Measurements from ENCODE around the gene FTL.
A peak's percentile ranks its signal among the peaks of the same experiment; 100 is the strongest.

Gene FTL

DNA sequence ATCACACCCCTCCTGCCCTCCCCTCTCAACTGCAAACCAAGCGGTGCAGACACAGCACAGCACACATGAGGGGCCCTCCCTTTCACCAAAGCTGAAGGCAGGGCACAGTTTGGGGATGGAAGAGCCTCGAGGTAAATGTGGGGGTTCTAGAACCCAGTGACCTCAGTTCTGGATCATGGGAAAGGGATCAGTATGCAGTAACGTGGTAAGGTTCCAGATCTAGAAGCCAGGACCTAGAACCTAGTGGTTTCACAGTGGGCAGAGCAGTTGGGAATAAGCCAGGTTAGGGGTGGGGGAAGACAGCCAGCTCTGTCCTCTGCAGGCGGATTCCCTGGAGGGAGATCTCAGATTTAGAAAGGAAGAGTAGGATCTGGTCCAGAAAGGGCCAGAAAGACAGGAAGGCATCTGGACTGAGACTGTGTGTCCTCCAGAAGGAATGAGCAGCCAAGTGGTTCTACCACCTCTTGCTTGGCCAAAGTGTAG is 3.1 kb downstream of the FTL start:
- Mint-ChIP-seq H3K4me3 (peak overlapping the region; percentile 38), H3K9me3 (ENCODE audit: low read depth) (no peaks in the 10 kb centered on the region), H3K27ac (peak overlapping the region; percentile 11), H3K4me1 (ENCODE audit: low read depth) (peaks cover 37% of the 10 kb centered on the region), H3K27me3 (no peaks in the 10 kb centered on the region), H3K36me3 (peaks cover 3% of the 10 kb centered on the region)

DNA sequence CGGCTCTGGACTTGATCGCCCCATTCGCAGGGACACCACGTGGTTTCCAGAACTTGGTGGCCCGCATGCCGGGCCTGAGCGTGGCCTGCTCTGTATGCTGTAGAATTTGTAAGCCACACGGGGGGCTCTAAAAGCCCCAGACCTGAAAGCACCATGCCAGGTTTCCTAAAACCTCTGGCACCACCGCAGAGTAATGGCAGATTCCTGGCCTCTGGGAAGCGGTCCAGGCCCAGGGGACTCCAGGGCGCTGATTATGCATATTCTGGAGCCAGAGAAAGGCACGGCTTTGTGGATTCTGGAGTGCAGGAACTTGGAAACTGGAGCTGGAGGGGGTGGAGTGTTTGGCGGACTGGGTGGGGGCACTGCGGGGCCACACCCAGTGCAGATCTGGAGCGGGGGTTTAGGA is 3.7 kb downstream of the FTL start:
- Mint-ChIP-seq H3K9me3 (ENCODE audit: low read depth) (no peaks in the 10 kb centered on the region), H3K36me3 (peaks cover 3% of the 10 kb centered on the region), H3K4me3 (no peak overlapping the region), H3K4me1 (ENCODE audit: low read depth) (peaks cover 31% of the 10 kb centered on the region), H3K27ac (no peak overlapping the region), H3K27me3 (no peaks in the 10 kb centered on the region)

DNA sequence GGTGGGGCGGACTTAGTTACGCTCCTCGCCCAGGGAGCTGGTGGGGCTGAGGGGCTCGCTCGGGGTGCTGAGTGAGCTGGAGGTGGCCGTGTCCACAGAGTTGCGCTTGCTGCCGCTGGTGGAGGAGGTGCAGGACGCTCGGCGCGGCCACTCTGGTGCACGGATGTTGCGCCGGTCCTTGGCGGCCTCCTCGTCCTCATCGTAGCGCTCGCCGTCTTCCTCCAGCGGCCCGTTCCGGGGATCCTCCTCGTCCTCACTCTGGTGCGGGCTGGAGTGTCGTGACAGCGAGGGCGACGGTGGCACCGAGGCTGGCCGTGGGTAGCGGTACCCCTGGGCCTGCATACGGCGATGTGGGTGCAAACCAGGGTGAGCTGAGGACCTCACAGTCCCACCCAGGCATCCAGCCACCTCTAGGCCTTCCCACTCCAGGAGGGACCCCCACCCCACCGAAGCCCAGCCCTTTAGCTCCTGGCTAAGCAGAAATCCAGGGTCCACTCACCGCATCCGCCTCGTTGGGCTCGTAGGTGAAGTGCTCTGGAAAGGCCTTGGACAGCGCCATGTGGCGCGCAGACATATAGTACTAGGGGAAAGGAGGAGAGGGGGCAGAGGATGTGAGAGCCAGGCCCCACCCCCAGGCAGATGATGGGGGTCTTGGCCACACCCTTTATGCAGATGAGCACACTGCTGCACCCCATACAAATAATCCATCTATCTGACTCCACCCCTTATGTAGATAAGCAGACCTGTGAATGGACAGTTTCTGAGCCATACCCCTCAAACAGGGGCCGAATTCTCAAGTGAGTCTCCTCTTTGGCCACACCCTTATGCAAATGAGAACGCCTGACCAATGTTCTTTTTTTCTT is 4.4 kb downstream of the FTL start:
- Mint-ChIP-seq H3K4me1 (ENCODE audit: low read depth) (peaks cover 24% of the 10 kb centered on the region), H3K27me3 (no peaks in the 10 kb centered on the region), H3K9me3 (ENCODE audit: low read depth) (no peaks in the 10 kb centered on the region), H3K36me3 (peaks cover 3% of the 10 kb centered on the region), H3K4me3 (no peak overlapping the region), H3K27ac (no peak overlapping the region)

DNA sequence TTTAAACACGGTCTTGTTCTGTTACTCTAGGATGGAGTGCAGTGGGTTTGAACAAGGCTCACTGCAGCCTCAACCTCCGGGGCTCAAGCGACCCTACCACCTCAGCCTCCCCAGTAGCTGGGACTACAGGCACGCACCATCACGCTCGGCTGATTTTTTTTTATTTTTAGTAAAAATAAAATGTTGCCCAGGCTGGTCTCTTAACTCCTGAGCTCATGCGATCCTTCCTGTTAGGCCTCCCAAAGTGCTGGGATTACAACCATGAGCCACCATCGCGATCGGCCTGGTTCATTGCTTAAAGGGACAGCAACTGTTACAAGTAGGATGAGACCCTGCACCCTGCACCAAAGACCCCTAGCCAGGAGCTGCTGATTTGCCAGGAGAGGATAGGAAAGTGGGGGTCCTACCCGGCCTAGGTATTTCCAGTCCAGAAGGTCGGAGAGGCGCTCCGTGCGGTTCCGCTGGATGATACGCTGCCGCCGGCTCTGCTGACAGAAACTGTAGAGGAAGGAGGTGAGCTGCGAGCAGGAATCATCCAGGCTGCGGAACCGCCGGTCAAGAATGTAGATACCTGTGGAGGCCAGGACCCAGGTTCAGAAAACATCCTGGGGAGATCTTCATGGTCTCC is 5.1 kb downstream of the FTL start:
- Mint-ChIP-seq H3K36me3 (peaks cover 3% of the 10 kb centered on the region), H3K4me1 (ENCODE audit: low read depth) (peaks cover 18% of the 10 kb centered on the region), H3K27me3 (no peaks in the 10 kb centered on the region), H3K27ac (no peak overlapping the region), H3K4me3 (no peak overlapping the region), H3K9me3 (ENCODE audit: low read depth) (no peaks in the 10 kb centered on the region)

DNA sequence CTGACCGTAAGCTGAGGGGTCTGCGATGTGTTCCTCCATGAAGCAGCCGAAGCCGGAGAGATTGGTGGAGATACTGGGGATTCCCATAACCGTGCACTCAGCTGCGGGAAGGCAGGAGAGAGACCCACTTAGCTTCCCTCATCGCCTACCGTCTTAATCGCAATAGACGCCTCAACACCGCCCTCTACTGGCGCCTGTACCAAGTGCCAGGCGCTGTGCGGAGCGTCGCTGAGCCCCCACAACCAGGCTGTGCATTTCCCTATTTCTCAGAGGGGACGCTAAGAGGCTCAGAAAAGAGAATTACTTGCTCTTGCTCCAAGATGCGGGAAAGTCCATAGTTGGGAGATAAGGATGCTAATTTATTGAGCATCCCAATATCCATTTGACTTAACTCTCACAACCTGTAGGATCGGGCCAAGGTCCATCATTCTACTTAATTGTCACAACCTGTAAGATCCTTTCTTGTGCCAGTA is 5.8 kb downstream of the FTL start:
- no peaks in the 10 kb centered on the region for H3K27me3 Mint-ChIP-seq
- no peak overlapping the region for H3K4me3 Mint-ChIP-seq
- H3K9me3 Mint-ChIP-seq (ENCODE audit: low read depth) = no peaks in the 10 kb centered on the region
- H3K36me3 Mint-ChIP-seq = peaks cover 3% of the 10 kb centered on the region
- no peak overlapping the region for H3K27ac Mint-ChIP-seq
- H3K4me1 Mint-ChIP-seq (ENCODE audit: low read depth) = peaks cover 14% of the 10 kb centered on the region

DNA sequence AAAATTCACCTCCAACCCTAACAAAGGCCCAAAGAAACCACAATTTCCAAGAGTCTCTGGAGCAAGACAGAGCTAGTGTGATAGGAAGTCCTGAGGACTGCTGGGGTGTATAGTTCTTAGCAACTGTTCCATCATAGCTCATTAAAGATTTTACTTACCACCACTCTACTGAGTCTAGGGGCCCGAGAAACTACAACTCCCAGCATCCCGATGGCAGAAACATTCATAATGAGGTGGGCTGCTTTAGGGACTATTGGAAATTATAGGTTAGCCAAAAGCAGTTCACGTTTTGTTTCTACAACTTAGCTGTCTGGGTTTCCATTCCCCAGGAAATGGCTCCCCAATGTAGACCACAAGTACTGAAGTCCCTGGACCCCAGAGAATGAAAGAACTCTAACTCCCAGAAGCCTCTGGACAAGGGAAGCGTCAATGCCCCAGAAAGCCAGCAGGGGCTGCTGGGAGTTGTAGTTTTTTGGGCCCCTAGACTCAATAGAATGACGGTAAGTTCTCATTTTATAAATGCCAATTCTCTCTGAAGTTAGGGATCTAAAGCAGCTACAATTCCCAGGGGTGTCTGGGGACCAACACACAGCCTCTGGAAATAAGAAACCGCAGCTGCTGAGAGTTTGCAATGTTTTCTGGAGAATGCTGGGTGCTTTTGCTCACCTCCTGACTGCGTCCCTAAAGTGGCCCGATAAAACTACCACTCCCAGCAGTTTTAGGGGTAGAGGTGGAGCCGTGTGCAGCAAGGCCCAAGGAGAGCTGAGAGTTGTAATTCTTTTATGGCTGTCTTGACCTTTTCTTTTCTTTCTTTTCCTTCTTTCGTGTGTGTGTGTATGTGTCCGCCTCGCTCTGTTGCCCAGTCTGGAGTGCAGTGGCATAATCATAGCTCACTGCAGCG is 11.1 kb downstream of the FTL start:
- Mint-ChIP-seq H3K27ac (no peak overlapping the region), H3K9me3 (ENCODE audit: low read depth) (no peaks in the 10 kb centered on the region), H3K36me3 (peaks cover 4% of the 10 kb centered on the region), H3K4me1 (ENCODE audit: low read depth) (peaks cover 5% of the 10 kb centered on the region), H3K4me3 (no peak overlapping the region), H3K27me3 (no peaks in the 10 kb centered on the region)

DNA sequence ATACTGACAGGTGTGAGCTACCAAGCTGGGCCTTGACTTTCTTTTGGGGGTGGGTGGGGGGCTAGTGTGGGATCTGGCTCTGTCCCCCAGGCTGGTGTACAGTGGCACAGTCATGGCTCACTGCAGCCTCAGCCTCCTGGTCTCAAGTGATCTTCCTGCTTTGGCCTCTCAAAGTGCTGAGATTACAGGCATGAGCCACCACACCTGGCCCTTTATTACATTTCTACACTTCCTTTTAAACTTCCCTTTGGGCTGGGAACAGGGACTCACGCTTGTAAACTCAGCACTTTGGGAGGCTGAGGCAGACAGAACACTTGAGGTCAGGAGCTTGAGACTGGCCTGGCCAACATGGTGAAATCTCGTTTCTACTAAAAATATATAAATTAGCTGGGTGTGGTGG is 12.0 kb downstream of the FTL start:
- no peak overlapping the region for H3K27ac Mint-ChIP-seq
- no peaks in the 10 kb centered on the region for H3K9me3 Mint-ChIP-seq (ENCODE audit: low read depth)
- no peak overlapping the region for H3K4me3 Mint-ChIP-seq
- H3K27me3 Mint-ChIP-seq = no peaks in the 10 kb centered on the region
- peaks cover 4% of the 10 kb centered on the region for H3K36me3 Mint-ChIP-seq
- peaks cover 5% of the 10 kb centered on the region for H3K4me1 Mint-ChIP-seq (ENCODE audit: low read depth)

DNA sequence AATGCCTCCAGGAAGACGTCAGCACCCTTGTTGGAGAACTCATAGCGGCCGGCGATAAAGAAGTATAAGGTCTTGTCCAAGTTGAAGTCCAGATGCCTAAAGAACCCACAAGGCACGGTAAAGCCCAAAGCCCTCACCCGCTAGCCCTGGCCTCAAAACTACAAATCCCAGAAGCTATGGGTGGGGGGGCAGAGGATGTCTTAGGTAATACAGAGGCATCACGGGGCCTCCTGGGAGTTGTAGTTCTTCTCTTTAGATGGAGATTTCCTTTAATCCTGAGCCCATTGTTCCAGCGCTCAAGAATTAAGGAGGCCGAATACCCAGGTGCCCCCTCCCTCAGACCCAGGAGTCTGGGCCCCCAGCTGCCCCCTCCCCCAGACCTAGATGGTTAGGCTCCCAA is 17.2 kb downstream of the FTL start:
- Mint-ChIP-seq H3K36me3 (peaks cover 8% of the 10 kb centered on the region), H3K9me3 (ENCODE audit: low read depth) (no peaks in the 10 kb centered on the region), H3K4me1 (ENCODE audit: low read depth) (peaks cover 8% of the 10 kb centered on the region), H3K27ac (no peak overlapping the region), H3K4me3 (no peak overlapping the region), H3K27me3 (no peaks in the 10 kb centered on the region)

DNA sequence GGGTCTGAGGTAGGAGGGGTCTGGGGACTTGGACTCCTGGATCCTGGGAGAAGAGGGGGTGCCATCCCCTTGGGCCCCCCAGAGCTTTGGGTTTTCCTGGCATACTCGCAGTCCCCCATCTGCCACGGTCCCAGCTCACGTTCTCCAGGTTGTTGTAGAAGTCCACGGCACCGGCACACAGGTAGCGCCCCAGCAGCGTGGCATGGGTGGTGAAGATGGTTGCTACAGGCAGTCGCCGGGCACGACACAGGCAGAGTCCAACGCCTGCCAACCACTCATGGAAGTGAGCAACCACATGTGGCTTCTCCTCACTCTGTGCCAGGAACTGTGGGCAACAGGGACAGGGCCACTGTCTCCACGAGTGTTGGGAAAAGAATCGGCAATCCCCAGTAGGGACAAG is 20.6 kb downstream of the FTL start:
- Mint-ChIP-seq H3K27ac (no peak overlapping the region), H3K27me3 (no peaks in the 10 kb centered on the region), H3K36me3 (peaks cover 7% of the 10 kb centered on the region), H3K4me1 (ENCODE audit: low read depth) (peaks cover 16% of the 10 kb centered on the region), H3K4me3 (no peak overlapping the region), H3K9me3 (ENCODE audit: low read depth) (no peaks in the 10 kb centered on the region)

DNA sequence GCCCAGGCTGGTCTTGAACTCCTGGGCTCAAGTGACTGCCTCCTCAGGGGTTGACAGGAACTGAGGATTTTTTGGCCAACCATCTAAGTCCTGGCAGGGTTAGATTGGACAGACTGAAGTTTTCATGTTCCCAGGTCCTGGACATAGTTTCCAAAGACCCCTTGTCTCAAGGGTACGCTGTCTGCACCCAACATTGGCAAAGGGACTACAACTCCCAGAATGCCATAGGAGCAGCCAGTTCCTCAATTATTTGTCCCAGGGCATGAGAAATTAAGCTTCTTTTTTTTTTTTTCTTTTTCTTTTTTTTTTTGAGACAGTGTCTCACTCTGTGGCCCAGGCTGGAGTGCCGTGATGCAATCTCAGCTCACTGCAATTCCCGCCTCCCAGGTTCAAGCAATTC is 21.1 kb downstream of the FTL start:
- Mint-ChIP-seq H3K9me3 (ENCODE audit: low read depth) (no peaks in the 10 kb centered on the region), H3K27ac (no peak overlapping the region), H3K4me1 (ENCODE audit: low read depth) (peaks cover 16% of the 10 kb centered on the region), H3K36me3 (peaks cover 7% of the 10 kb centered on the region), H3K4me3 (no peak overlapping the region), H3K27me3 (no peaks in the 10 kb centered on the region)

DNA sequence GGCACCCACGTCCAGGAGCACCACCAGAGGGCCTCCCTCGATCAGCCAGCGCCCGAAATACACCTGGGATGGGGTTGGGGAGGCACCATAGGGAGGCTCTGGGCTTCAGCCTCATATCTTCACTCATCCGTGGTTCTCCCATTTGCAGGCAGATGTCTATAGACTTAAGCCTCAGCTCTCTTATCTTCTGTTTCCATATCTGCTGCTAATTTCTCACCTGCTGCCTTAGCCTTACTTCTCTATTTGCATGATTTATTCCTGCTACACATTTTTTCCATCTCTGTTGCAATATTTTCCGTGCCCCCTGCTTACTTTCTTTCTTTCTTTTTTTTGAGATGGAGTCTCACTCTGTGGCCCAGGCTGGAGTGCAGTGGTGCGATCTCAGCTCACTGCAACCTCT is 22.2 kb downstream of the FTL start:
- Mint-ChIP-seq H3K27me3 (no peaks in the 10 kb centered on the region), H3K4me1 (ENCODE audit: low read depth) (peaks cover 21% of the 10 kb centered on the region), H3K4me3 (no peak overlapping the region), H3K27ac (peak overlapping the region; percentile 34), H3K36me3 (peaks cover 7% of the 10 kb centered on the region), H3K9me3 (ENCODE audit: low read depth) (no peaks in the 10 kb centered on the region)

DNA sequence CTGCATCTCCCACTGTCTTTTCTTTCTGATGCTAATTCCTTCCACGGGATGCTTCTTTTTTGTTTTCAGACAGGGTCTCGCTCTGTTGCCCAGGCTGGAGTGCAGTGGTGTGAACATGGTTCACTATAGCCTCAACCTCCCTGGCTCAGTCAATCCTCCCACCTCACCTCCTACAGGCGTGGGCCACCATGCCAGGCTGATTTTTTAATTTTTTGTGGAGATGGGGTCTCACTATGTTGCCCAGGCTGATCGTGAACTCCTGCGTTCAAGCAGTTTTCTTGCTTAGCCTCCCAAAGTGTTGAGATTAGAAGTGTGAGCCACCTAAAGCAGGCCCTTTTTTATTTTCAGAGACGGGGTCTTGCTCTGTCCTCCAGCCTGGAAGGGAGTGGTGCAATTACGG is 23.2 kb downstream of the FTL start:
- H3K4me3 Mint-ChIP-seq = no peak overlapping the region
- no peaks in the 10 kb centered on the region for H3K27me3 Mint-ChIP-seq
- peaks cover 5% of the 10 kb centered on the region for H3K36me3 Mint-ChIP-seq
- no peak overlapping the region for H3K27ac Mint-ChIP-seq
- H3K9me3 Mint-ChIP-seq (ENCODE audit: low read depth) = no peaks in the 10 kb centered on the region
- H3K4me1 Mint-ChIP-seq (ENCODE audit: low read depth) = peaks cover 23% of the 10 kb centered on the region

DNA sequence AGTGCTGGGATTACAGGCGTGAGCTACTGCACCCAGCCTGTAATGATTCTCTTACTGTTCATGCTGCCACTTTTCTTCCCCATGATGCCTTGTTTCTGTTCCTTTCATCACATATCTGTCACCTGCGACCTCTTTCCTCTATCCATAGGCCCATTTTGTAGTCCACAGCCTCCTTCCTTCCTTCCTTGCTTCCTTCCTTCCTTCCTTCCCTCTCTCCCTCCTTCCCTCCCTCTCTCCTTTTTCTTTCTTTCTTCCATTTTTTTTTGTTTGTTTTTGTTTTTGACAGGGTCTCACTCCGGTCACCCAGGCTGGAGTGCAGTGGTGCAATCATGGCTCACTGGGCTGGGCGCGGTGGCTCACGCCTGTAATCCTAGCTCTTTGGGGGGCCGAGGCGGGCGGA is 23.8 kb downstream of the FTL start:
- Mint-ChIP-seq H3K4me3 (no peak overlapping the region), H3K27ac (no peak overlapping the region), H3K4me1 (ENCODE audit: low read depth) (peaks cover 25% of the 10 kb centered on the region), H3K36me3 (peaks cover 5% of the 10 kb centered on the region), H3K27me3 (no peaks in the 10 kb centered on the region), H3K9me3 (ENCODE audit: low read depth) (no peaks in the 10 kb centered on the region)

DNA sequence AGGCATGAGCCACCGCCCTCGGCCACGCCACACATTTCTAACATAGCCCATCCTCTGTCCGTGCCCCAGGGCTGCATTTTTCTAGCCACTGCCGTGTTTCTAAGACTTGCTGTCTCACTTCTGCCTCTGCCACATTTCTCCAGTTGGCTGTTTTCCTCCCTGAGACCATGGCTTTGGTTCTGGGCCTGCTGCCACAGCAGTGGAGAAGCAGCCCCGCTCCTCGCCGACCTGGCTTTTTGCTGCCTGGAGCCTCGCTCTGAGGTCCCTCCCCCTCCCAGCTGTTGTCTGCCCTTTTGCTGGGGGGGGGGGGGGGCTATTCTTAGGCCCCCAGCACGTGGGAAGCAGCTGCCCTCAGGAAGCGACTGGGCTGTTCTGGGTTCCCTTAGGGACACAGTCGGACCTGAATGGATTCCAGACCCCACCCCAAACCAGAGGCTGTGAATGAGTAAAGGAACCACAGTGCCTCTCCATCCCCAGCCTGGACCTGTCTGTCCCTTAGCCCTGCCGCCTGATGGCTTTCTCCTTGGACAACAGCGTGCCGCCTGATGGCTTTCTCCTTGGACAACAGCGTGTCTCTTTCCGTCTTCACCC is 24.7 kb downstream of the FTL start:
- Mint-ChIP-seq H3K36me3 (peaks cover 5% of the 10 kb centered on the region), H3K4me3 (no peak overlapping the region), H3K27ac (peak overlapping the region; percentile 78), H3K9me3 (ENCODE audit: low read depth) (no peaks in the 10 kb centered on the region), H3K27me3 (no peaks in the 10 kb centered on the region), H3K4me1 (ENCODE audit: low read depth) (peaks cover 32% of the 10 kb centered on the region)

All from activated naive CD8-positive, alpha-beta T cell (primary cell).